Pons (tissue), 1 donor: ENCODE results near the gene CADM1.
A peak's percentile ranks its signal among the peaks of the same experiment; 100 is the strongest.

Experiments
- DNase-seq: peaks from one replicate; pipeline ENCODE4 v3.0.0-alpha.2; 2016; ENCODE audit warnings: low spot score

CADM1 gene

GRCh38 chr11:115515647-115516395 is 11.6 kb upstream of the CADM1 start:
- DNase-seq: no peak

GRCh38 chr11:115506954-115507675 is 2.9 kb upstream of the CADM1 start:
- DNase-seq: no peak

GRCh38 chr11:115505175-115505574 is 960 bp upstream of the CADM1 start:
- DNase-seq: peak; percentile 16

- no peak for DNase-seq
These were observed 334 bp downstream of the CADM1 start for GRCh38 chr11:115503886-115504275.

DNA sequence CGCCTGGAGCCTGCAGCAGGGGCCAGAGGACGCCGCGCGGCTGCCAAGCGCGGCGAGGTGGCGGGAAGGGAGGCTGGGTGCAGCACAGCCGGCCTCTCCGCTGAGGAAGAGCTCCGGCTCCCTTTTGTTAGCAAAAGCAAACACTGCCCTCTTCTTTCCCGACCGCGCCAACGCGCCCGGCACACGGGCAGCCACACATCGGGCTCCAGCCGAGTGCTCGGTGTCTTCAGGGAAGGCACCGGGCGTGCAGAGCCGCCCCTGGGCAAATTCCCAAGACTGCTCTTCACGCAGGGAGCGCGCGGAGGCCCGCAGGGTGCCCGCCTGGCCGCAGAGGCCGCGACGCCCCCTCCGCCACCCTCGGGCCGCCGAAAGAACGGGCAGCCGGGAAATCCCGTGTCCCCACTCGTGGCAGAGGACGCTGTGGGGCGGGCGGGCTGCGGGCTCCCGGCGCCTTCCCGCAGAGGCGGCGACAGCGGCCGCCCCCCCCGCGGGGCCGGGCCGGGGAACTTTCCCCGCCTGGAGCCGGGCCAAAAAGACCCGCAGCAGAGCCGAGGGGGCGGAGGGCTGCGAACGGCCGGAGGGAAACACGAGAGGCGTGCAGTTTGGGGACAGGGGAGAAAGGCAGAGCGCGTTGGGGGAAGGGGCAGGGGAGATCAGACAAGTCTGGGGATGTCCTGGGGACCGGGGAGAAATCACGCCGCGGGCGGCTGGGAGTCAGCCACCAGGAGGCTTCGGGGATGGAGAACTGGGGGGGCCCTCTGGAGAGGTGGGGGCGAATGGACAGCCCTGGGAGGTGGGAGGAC is 931 bp downstream of the CADM1 start:
- peak; percentile 88 for DNase-seq

- no peak for DNase-seq
These were observed 1.6 kb downstream of the CADM1 start for GRCh38 chr11:115502636-115503082.

GRCh38 chr11:115501893-115502589 is 2.2 kb downstream of the CADM1 start:
- peak; percentile 70 for DNase-seq

DNA sequence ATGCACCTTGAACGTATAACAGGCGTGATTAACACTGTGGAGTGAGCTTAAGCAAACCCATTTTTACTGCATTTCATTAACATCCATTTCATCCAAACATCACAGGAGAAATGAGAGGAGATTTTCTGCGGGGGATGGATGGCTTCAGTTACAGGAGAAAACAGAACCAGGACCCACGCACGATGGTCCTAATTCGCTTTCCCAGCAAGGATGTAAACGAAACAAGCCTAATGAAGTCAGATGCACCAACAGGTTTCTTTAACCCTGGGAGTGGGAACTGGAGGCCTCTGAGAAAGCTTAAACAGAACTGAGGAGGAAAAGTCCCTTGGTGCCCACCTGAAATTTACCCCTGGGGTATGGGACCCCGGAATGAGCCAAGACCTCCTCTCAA is 2.7 kb downstream of the CADM1 start:
- no peak for DNase-seq

DNA sequence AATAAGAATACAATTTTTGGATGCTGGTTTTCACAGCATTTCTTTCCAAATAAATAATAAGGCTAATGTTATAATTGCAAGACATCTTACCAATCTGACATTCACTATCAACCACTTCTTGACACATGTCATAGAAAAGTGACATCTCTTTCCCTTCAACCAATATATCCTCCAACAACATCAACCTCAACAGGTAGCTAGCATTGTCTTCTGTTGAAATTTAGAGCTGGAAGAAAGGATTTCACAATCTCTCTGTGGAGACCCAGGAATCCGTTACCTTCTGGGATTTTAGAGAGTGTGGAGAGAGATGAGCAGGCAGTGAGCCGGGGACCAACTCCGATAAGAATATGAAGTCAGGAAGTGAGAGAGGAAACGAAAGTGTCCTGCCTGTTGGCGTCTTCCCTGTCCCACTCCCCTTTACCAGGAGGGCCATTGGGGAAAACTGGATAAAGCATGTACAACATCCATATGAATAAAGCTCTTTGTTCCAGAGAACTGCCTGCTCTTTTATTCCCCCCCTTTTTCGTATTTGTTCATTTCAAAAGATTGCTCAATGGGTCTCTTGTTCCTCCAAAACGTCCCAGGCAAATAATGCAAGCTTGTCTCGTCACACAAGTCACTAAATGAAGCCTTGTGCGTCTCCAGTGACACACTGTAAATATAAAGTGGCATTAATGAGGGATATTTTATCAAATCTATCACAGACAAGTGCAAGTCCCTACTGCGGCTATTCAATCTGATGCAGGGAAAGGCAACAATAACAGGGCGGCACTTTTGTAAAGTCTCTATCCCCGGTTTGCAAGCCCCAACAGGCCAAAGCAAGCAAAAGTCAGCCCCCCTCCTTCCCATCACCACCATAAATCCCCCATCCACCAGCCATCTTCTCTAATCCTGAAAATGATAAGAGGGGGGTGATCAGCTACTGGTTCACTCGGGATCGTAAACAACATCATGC is 3.4 kb downstream of the CADM1 start:
- peak; percentile 99 for DNase-seq

GRCh38 chr11:115499891-115500290 is 4.3 kb downstream of the CADM1 start:
- DNase-seq: peak; percentile 65

GRCh38 chr11:115499241-115499799 is 4.9 kb downstream of the CADM1 start:
- DNase-seq: no peak

- DNase-seq: no peak
These were observed 5.9 kb downstream of the CADM1 start for GRCh38 chr11:115498354-115498753.

GRCh38 chr11:115497303-115497702 is 6.9 kb downstream of the CADM1 start:
- DNase-seq: peak; percentile 25

GRCh38 chr11:115496892-115497291 is 7.3 kb downstream of the CADM1 start:
- DNase-seq: peak; percentile 77

GRCh38 chr11:115493905-115494304 is 10.3 kb downstream of the CADM1 start:
- no peak for DNase-seq

GRCh38 chr11:115493488-115493887 is 10.7 kb downstream of the CADM1 start:
- no peak for DNase-seq

DNA sequence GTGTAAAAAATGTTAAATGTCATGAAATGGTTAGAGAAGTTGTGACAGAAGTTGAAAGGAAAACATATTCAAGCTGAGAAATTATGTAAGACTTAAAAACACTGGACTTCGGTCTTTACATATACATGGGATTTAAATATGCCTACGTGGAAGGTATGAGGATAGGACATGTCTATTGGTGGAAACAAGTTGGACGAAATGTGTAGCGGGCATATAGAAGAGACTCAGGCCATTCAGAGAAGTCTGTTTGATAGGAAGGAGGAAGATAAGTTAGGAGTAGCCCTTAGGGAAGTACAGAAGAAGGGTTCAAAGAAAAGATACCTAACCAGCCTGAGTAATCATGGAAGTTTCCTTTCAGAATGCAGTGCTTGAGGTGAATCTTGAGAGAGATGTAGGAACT is 14.7 kb downstream of the CADM1 start:
- DNase-seq: no peak

- no peak for DNase-seq
These were observed 15.3 kb downstream of the CADM1 start for GRCh38 chr11:115488945-115489344.

DNA sequence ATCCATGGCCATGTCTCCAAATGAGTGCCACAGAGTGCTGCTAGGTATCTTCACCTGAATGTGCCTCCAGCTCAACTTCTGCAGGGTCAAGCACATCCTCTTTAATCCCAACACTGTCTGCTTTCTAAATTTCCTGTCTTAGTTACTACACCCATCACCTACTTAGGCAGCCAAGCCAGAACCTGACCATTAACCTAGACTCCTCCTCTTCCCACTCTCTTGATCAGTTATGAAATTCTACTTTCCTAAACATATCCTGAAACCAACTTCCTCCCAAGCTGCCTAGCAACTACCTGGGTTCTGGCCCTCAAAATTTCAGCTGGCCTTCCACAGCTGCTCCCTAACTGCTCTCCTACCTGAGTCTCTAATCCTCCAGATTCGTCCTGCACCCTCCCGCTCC is 22.7 kb downstream of the CADM1 start:
- DNase-seq: no peak

DNA sequence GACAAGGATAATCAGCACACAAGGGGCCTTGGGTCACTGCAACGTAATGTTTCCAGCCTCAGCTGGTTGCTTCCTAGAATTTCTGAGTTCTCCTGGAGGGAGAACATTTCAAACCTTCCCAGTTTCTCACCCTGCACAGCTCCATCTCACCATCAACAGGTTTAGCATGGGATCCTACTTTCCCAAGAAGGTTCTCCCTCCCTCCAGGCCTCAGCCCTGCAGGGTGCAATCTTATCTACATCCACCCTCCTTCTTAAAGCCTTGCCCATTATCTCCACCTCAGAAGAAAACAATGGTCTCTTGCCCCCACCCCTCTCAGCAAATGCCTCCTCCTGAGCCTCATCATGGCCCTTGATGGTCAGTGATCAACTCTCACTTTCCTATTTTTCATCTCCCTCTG is 23.6 kb downstream of the CADM1 start:
- DNase-seq: no peak

DNA sequence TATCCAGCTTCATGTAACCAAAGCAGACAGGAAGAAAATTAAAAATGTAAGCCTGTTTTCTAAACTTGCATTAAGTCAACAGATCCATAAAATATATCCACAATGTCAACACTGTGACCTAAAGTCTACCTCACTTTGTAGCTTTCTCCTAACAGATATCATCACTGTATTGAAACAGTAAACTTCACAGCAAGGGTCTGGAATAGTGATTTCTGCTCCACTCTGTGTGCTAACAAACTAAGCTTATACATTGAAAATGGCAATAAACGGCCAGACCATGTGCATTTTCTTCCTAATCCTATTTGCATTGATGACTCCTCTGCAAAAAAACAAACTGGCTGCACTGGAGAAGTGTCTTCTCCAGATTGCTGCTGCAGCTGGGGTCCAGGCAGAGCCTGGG is 26.8 kb downstream of the CADM1 start:
- peak; percentile 42 for DNase-seq
